ENCODE data around the gene ITCH. TPM values are rescaled to one million over a fixed set of nuclear protein-coding genes. Genes with fewer than 3 reads are reported as not detected.
A peak's percentile ranks its signal among the peaks of the same experiment; 100 is the strongest.

Gene ITCH
- total RNA-seq, 1 experiment from 2014 or later = 71.2 TPM

- DNase-seq (ENCODE audit: low read depth) = no peak
Observed at GRCh38 chr20:34530342-34530741, 167.3 kb downstream of the ITCH start.

GRCh38 chr20:34531608-34532265, 168.7 kb downstream of the ITCH start:
- no peak for DNase-seq (ENCODE audit: low read depth)

- no peak for DNase-seq (ENCODE audit: low read depth)
Observed at GRCh38 chr20:34532320-34532719, 169.2 kb downstream of the ITCH start.

GRCh38 chr20:34532756-34533155, 169.7 kb downstream of the ITCH start:
- DNase-seq (ENCODE audit: low read depth) = no peak

GRCh38 chr20:34534391-34535165, 171.5 kb downstream of the ITCH start:
- no peak for DNase-seq (ENCODE audit: low read depth)

- no peak for DNase-seq (ENCODE audit: low read depth)
Observed at GRCh38 chr20:34535301-34535840, 172.3 kb downstream of the ITCH start.

GRCh38 chr20:34535857-34536256, 172.8 kb downstream of the ITCH start:
- no peak for DNase-seq (ENCODE audit: low read depth)

GRCh38 chr20:34536798-34537394, 173.8 kb downstream of the ITCH start:
- DNase-seq (ENCODE audit: low read depth) = no peak

- DNase-seq (ENCODE audit: low read depth) = no peak
Observed at GRCh38 chr20:34537651-34538050, 174.6 kb downstream of the ITCH start.

GRCh38 chr20:34538671-34539123, 175.6 kb downstream of the ITCH start:
- peak; percentile 30 for DNase-seq (ENCODE audit: low read depth)

GRCh38 chr20:34539756-34540155, 176.7 kb downstream of the ITCH start:
- no peak for DNase-seq (ENCODE audit: low read depth)

GRCh38 chr20:34540596-34541263, 177.7 kb downstream of the ITCH start:
- no peak for DNase-seq (ENCODE audit: low read depth)

GRCh38 chr20:34541264-34541901, 178.3 kb downstream of the ITCH start:
- no peak for DNase-seq (ENCODE audit: low read depth)

- no peak for DNase-seq (ENCODE audit: low read depth)
Observed at GRCh38 chr20:34541917-34542316, 178.8 kb downstream of the ITCH start.

- no peak for DNase-seq (ENCODE audit: low read depth)
Observed at GRCh38 chr20:34542439-34542838, 179.4 kb downstream of the ITCH start.

GRCh38 chr20:34543463-34544056, 180.5 kb downstream of the ITCH start:
- DNase-seq (ENCODE audit: low read depth) = no peak

- no peak for DNase-seq (ENCODE audit: low read depth)
Observed at GRCh38 chr20:34544109-34544796, 181.2 kb downstream of the ITCH start.

- DNase-seq (ENCODE audit: low read depth) = no peak
Observed at GRCh38 chr20:34546751-34547181, 183.7 kb downstream of the ITCH start.

- no peak for DNase-seq (ENCODE audit: low read depth)
Observed at GRCh38 chr20:34547844-34548613, 185.0 kb downstream of the ITCH start.
